Chondrocyte (in vitro differentiated cells): ENCODE measurements around the gene RPL13. TPM values are rescaled to one million over a fixed set of nuclear protein-coding genes. Genes with fewer than 3 reads are reported as not detected.
A peak's percentile ranks its signal among the peaks of the same experiment; 100 is the strongest.

Source experiments
- DNase-seq: peaks from one replicate; pipeline ENCODE4 v3.0.0; 2021; ENCODE audit warnings: mixed read lengths, low spot score
- H3K27ac Mint-ChIP-seq: one replicate; pipeline ENCODE4 v1.8.0; 2021; ENCODE audit warnings: mild to moderate bottlenecking, moderate library complexity, mixed read lengths; ENCODE audit not compliant: unreplicated experiment
- H3K27me3 Mint-ChIP-seq: 2 replicates; pipeline ENCODE4 v1.8.0; 2021; ENCODE audit warnings: low read depth, mixed read lengths
- H3K36me3 Mint-ChIP-seq: 2 replicates; pipeline ENCODE4 v1.8.0; 2021; ENCODE audit warnings: low read depth, mixed read lengths
- H3K4me1 Mint-ChIP-seq: 2 replicates; pipeline ENCODE4 v1.8.0; 2021; ENCODE audit warnings: low read depth, mild to moderate bottlenecking, mixed read lengths
- H3K4me3 Mint-ChIP-seq: one replicate; pipeline ENCODE4 v1.8.0; 2021; ENCODE audit warnings: mild to moderate bottlenecking, moderate library complexity, mixed read lengths; ENCODE audit not compliant: unreplicated experiment
- H3K9me3 Mint-ChIP-seq: 2 replicates; pipeline ENCODE4 v1.8.0; 2021; ENCODE audit warnings: low read depth, mixed read lengths
- total RNA-seq: library from RNA; stranded (reverse); gene quantifications from 3 replicates; pipeline ENCODE4 v1.2.1, GENCODE V29; 2021
- TF ChIP-seq, protein P1 (sequence below): fragments of 200-600 bp; sonication (generic); IDR thresholded peaks from 2 replicates; pipeline ENCODE4 v1.5.0; 2021; ENCODE audit warnings: antibody characterized with exemption, mild to moderate bottlenecking, moderate library complexity

RPL13 gene
- total RNA-seq, 1 donor from 2014 or later: 1,149 TPM

DNA sequence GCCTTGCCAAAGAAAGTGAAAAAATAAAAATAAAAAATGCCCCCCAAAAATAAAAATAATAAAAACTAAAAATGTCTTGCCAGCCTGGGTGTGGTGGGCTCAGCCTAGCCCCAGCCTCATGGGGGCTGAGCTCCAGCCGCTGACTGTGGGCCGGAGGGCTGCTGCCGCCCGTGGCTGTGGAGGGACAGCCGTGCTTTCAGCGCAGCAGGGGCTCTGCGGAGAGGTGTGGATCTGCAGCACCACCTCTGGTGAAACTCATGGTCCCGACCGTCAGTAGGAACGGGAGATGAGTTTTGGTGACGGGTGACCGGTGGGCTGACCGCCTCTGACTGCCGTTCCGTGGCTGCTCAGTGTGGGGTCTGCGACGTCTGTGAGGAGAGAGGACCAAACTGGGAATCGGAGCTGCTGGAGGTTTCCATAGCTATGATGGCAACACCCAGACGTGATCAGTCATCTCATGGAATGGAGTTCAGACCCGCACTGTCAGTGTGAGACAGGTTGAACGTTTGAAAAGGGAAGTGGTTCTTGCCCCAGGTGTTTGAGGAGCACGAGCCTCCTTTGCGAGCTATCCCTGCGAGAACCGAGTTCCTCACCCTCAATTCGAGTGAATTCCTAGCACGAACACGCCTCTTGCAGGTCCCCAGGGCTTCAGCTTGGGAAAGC lies 12.0 kb upstream of the RPL13 start:
- Mint-ChIP-seq H3K27me3 (no peaks in the 10 kb centered on the region), H3K9me3 (no peaks in the 10 kb centered on the region), H3K36me3 (peaks cover 21% of the 10 kb centered on the region), H3K4me1 (no peaks in the 10 kb centered on the region), H3K27ac (no peak overlapping the region), H3K4me3 (no peak overlapping the region)
- no peak for DNase-seq
- TF ChIP-seq, protein P1, sequence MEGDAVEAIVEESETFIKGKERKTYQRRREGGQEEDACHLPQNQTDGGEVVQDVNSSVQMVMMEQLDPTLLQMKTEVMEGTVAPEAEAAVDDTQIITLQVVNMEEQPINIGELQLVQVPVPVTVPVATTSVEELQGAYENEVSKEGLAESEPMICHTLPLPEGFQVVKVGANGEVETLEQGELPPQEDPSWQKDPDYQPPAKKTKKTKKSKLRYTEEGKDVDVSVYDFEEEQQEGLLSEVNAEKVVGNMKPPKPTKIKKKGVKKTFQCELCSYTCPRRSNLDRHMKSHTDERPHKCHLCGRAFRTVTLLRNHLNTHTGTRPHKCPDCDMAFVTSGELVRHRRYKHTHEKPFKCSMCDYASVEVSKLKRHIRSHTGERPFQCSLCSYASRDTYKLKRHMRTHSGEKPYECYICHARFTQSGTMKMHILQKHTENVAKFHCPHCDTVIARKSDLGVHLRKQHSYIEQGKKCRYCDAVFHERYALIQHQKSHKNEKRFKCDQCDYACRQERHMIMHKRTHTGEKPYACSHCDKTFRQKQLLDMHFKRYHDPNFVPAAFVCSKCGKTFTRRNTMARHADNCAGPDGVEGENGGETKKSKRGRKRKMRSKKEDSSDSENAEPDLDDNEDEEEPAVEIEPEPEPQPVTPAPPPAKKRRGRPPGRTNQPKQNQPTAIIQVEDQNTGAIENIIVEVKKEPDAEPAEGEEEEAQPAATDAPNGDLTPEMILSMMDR: no peak

DNA sequence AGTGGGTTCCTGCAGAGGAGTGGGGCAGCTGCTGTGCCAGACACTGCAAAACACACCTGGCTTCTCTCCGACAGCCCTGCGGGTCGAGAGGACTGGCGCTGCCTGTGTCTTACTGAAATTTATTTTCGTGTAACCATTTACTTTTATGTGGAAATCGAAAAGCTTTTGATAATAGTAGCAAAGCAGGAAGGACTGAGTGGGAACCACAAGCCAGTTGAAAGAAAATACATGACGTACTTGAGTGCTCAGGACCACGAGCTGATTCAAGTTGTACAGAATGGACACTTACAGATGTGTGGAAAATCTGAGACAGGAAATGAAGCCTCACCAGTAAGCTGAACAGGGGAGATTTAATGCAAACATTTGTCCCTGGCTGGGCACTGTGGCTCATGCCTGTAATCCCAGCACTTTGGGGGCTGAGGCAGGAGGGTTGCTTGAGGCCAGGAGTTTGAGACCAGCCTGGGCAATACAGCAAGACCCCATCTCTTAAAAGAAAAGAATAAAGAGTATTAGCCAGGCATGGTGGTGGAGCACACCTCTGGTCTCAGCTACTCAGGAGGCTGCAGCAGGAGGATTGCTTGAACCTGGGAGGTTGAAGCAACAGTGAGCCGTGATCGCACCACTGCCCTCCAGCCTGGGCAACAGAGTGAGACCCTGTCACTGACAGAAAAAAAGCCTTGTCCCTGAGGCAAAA lies 11.3 kb upstream of the RPL13 start:
- Mint-ChIP-seq H3K4me1 (no peaks in the 10 kb centered on the region), H3K27ac (no peak overlapping the region), H3K9me3 (no peaks in the 10 kb centered on the region), H3K36me3 (peaks cover 21% of the 10 kb centered on the region), H3K27me3 (no peaks in the 10 kb centered on the region), H3K4me3 (no peak overlapping the region)
- TF ChIP-seq, protein P1: no peak
- DNase-seq: no peak

DNA sequence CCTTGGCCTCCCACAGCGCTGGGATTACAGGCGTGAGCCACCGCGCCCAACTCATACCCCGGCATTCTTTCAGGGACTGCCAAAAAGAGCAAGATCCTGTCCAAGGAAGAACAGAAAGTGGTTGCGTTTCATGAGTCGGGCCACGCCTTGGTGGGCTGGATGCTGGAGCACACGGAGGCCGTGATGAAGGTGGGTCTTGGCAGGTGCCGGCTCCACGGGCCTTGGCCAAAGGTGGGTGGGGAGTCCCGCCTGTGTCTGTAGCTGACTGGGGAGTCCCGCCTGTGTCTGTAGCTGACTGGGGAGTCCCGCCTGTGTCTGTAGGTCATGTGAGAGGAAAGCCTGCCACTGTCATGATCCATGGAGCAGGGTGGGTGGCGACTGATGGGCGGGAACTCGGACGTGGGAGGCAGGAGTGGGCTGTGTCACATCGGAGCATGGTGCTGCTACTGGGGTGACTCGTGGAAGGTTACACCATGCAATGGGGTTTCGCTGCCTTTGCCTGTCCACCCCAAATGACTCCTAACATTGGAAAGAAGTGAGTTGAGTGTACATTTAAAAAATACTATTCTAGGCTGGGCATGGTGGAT lies 10.0 kb upstream of the RPL13 start:
- no peak for DNase-seq
- Mint-ChIP-seq H3K36me3 (peaks cover 20% of the 10 kb centered on the region), H3K9me3 (no peaks in the 10 kb centered on the region), H3K4me1 (no peaks in the 10 kb centered on the region), H3K27ac (peak overlapping the region; percentile 4), H3K4me3 (no peak overlapping the region), H3K27me3 (no peaks in the 10 kb centered on the region)
- TF ChIP-seq, protein P1: no peak

DNA sequence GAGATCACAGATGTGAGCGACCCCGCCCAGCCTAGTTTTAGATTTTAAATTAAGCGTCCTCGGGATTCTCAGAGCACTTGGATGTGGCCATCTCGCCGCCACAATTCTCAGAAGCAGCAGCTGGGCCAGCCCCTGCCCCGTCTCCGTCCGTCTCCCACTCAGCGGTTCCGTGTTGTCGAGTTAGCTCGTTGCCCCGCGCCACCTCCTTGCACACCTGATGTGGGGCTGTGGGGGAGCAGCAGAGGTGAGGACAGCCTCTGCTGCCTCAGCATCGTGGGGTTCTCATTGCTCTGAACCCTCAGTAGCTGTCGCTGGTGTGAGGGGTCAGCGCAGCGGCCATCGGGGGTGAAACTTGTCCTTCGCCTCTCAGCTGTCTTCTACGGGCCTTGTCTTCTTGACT lies 8.2 kb upstream of the RPL13 start:
- Mint-ChIP-seq H3K36me3 (peaks cover 21% of the 10 kb centered on the region), H3K27ac (no peak overlapping the region)

DNA sequence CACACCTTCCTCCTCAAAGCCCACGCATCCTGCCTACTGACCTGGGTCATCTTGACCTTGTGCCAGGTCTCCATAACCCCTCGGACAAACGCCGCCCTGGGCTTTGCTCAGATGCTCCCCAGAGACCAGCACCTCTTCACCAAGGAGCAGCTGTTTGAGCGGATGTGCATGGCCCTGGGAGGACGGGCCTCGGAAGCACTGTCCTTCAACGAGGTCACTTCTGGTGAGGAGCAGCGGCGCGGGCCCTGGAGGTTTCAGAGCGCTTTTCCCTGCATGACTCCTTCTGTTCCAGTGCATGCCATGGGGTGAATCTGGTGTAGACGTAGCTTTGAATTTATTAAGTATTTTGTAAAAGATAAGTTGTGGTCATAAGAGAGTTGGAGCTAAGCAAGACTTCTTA lies 7.6 kb upstream of the RPL13 start:
- H3K9me3 Mint-ChIP-seq: no peaks in the 10 kb centered on the region
- no peak for DNase-seq
- TF ChIP-seq, protein P1: no peak
- H3K4me3 Mint-ChIP-seq: no peak overlapping the region
- no peaks in the 10 kb centered on the region for H3K27me3 Mint-ChIP-seq
- peaks cover 21% of the 10 kb centered on the region for H3K36me3 Mint-ChIP-seq
- H3K27ac Mint-ChIP-seq: no peak overlapping the region
- H3K4me1 Mint-ChIP-seq: peaks cover 5% of the 10 kb centered on the region

More for the DNA sequence above, 8.2 kb upstream of the RPL13 start:
- H3K27me3 Mint-ChIP-seq: no peaks in the 10 kb centered on the region
- H3K4me3 Mint-ChIP-seq: no peak overlapping the region
- no peaks in the 10 kb centered on the region for H3K9me3 Mint-ChIP-seq
- H3K4me1 Mint-ChIP-seq: peaks cover 2% of the 10 kb centered on the region
- no peak for DNase-seq
- TF ChIP-seq, protein P1: no peak
